DND-41 (cell line): ENCODE results near the gene AHNAK2.
"Not testable (repeated sequence)": the region's sequence is repeated elsewhere in the genome, so short reads cannot be mapped to it uniquely, and the experiment has no call there.

Experiments used
- ATAC-seq: fragments of 200-7000 bp; cut with Tn5 transposase; 3 replicates; pipeline ENCODE4 v1.9.1; 2021; ENCODE audit warnings: low read depth; ENCODE audit not compliant: insufficient read depth
- DNase-seq: peaks from one replicate; pipeline ENCODE4 v3.0.0-alpha.2; 2020
- H2AFZ ChIP-seq: 2 replicates; pipeline ENCODE4 v1.6.0; 2012; ENCODE audit warnings: low read depth, low read length
- H3K27ac ChIP-seq: 2 replicates; pipeline ENCODE4 v1.5.1; 2012; ENCODE audit warnings: low read length, inconsistent platforms
- H3K27me3 ChIP-seq: fragments of 200-600 bp; sonication (generic); 2 replicates; pipeline ENCODE4 v1.6.0; 2012; ENCODE audit warnings: low read length, mild to moderate bottlenecking, inconsistent platforms; ENCODE audit not compliant: insufficient read depth, poor library complexity
- H3K36me3 ChIP-seq: 2 replicates; pipeline ENCODE4 v1.5.1; 2012; ENCODE audit warnings: low read length, inconsistent platforms; ENCODE audit not compliant: insufficient read depth
- H3K4me1 ChIP-seq: 2 replicates; pipeline ENCODE4 v1.5.1; 2012; ENCODE audit warnings: mild to moderate bottlenecking, low read length; ENCODE audit not compliant: insufficient read depth
- H3K4me2 ChIP-seq: 2 replicates; pipeline ENCODE4 v1.6.0; 2012; ENCODE audit warnings: mild to moderate bottlenecking, moderate library complexity, low read length, inconsistent platforms; ENCODE audit not compliant: insufficient read depth
- H3K4me3 ChIP-seq, 2 experiments: fragments of 200-600 bp in 1 of 2; shearing (Covaris generic) in 1 of 2; 2 replicates each; pipeline ENCODE4 v1.5.1; 2012 to 2016; ENCODE audit warnings: inconsistent platforms in 2 of 2, low read length in 2 of 2, mild to moderate bottlenecking in 2 of 2, low read depth in 1 of 2, moderate library complexity in 1 of 2
- H3K79me2 ChIP-seq: 2 replicates; pipeline ENCODE4 v1.6.0; 2012; ENCODE audit warnings: low read length, inconsistent platforms; ENCODE audit not compliant: insufficient read depth
- H3K9ac ChIP-seq: 2 replicates; pipeline ENCODE4 v1.6.0; 2012; ENCODE audit warnings: low read depth, mild to moderate bottlenecking, inconsistent platforms, low read length, moderate library complexity
- H3K9me3 ChIP-seq: 2 replicates; pipeline ENCODE4 v1.5.1; 2012; ENCODE audit warnings: low read length, moderate library complexity, mild to moderate bottlenecking, inconsistent platforms; ENCODE audit not compliant: insufficient read depth, severe bottlenecking
- H4K20me1 ChIP-seq: 2 replicates; pipeline ENCODE4 v1.6.0; 2012; ENCODE audit warnings: low read length; ENCODE audit not compliant: insufficient read depth
- EZH2 ChIP-seq: IDR thresholded peaks from 3 replicates; pipeline ENCODE4 v1.6.1; 2012; ENCODE audit warnings: borderline replicate concordance, low read depth, mild to moderate bottlenecking, moderate library complexity, low read length, inconsistent platforms; ENCODE audit not compliant: severe bottlenecking
- TF ChIP-seq, protein P1 (sequence below): IDR thresholded peaks from 2 replicates; pipeline ENCODE4 v1.5.1; 2012; ENCODE audit warnings: borderline replicate concordance, low read length, moderate library complexity, mild to moderate bottlenecking; ENCODE audit not compliant: poor library complexity, severe bottlenecking; ENCODE audit errors: extremely low read depth

AHNAK2 gene

GRCh38 chr14:104955396-104955770 lies 22.8 kb downstream of the AHNAK2 start:
- TF ChIP-seq, protein P1, sequence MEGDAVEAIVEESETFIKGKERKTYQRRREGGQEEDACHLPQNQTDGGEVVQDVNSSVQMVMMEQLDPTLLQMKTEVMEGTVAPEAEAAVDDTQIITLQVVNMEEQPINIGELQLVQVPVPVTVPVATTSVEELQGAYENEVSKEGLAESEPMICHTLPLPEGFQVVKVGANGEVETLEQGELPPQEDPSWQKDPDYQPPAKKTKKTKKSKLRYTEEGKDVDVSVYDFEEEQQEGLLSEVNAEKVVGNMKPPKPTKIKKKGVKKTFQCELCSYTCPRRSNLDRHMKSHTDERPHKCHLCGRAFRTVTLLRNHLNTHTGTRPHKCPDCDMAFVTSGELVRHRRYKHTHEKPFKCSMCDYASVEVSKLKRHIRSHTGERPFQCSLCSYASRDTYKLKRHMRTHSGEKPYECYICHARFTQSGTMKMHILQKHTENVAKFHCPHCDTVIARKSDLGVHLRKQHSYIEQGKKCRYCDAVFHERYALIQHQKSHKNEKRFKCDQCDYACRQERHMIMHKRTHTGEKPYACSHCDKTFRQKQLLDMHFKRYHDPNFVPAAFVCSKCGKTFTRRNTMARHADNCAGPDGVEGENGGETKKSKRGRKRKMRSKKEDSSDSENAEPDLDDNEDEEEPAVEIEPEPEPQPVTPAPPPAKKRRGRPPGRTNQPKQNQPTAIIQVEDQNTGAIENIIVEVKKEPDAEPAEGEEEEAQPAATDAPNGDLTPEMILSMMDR, result no peak
- TF ChIP-seq EZH2, result no peak
- Histone ChIP-seq H3K4me3 (no peak overlapping the region), H3K27me3 (no peaks in the 10 kb centered on the region), H2AFZ (no peak overlapping the region), H3K4me1 (no peaks in the 10 kb centered on the region), H4K20me1 (no peaks in the 10 kb centered on the region), H3K27ac (no peak overlapping the region), H3K4me2 (no peak overlapping the region), H3K79me2 (no peaks in the 10 kb centered on the region), H3K36me3 (no peaks in the 10 kb centered on the region), H3K9me3 (no peaks in the 10 kb centered on the region), H3K9ac (no peak overlapping the region)
- ATAC-seq (no peak), DNase-seq (no peak)

DNA sequence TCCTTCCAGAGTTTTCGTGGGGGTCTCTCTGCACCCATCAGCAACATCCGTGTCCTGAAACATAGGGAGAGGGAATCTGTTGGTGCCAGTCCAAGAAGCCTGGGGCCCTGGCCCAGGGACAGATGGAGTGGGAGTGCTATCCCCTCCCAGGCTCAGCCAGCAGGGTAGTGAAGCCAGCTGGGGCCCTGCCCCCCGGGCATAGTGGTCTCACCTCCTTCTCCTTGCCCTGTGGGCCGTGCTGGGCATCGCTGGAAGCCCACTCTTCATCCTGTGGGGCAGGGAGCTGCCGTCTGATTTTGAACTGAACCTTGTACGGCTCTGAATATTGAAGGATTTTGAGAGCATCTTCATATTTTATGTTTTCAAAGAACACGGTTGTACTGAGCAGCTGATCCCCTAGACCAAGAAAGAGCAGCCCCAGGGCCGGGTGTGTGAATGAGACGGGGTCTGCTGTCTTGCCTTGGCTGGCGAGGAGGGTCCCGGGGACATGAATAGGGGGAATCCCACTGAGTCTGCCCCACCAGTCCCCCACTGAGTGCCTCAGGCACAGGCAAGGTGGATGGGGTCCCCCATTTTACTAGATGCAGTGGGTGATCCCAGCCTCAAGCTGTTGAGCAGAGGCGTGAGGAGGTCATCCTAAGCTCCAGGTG lies 23.3 kb downstream of the AHNAK2 start:
- Histone ChIP-seq H4K20me1 (no peaks in the 10 kb centered on the region), H3K4me3 (no peak overlapping the region), H3K79me2 (no peaks in the 10 kb centered on the region), H3K36me3 (no peaks in the 10 kb centered on the region), H3K27ac (no peak overlapping the region), H3K4me1 (no peaks in the 10 kb centered on the region), H3K9ac (no peak overlapping the region), H3K27me3 (no peaks in the 10 kb centered on the region), H3K9me3 (no peaks in the 10 kb centered on the region), H3K4me2 (no peak overlapping the region), H2AFZ (no peak overlapping the region)
- no peak for TF ChIP-seq EZH2
- DNase-seq (no peak), ATAC-seq (no peak)

DNA sequence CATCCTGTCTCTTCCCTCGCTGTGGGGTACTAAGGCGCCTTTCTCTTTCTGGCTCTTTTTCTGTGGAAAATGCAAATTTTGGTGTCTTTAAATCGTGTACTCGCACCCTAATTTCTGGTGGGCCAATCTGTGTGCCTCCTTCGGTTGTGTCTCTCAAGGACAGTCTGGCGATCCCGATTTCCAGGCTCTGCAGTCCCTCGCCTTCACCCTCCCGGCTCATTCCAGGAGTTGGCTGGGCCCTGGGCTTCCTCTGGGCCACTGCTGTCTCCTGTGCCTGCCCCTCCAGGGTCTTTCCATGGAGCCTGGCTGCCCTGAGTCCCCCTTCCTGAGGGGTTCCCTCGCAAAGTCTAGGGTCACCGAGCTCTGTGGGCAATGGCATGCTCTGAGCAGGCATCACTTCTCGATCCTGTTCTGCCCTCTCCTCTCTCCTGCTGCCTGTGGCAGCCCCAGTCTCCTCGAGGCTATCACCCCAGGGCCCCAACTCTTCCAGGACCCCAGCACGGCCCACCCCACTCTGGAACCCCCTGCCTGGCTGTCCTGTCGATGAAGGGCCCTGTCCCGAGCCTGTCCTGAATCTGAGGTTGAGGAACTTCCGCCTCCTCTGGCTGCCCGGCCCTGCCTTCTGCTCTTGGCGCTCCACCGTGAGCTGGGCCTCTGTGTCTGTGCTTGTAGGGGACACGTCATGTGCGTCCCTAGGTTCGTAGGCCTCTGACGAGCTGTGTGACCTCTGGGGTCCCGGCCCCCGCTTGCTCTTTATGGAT lies 24.1 kb downstream of the AHNAK2 start:
- no peak overlapping the region for H3K4me2 ChIP-seq
- no peaks in the 10 kb centered on the region for H3K79me2 ChIP-seq
- no peak overlapping the region for H3K27ac ChIP-seq
- no peak for DNase-seq
- H4K20me1 ChIP-seq, result no peaks in the 10 kb centered on the region
- H3K36me3 ChIP-seq, result no peaks in the 10 kb centered on the region
- no peaks in the 10 kb centered on the region for H3K9me3 ChIP-seq
- H3K4me1 ChIP-seq, result no peaks in the 10 kb centered on the region
- H3K4me3 ChIP-seq, result no peak overlapping the region
- no peak overlapping the region for H3K9ac ChIP-seq
- no peaks in the 10 kb centered on the region for H3K27me3 ChIP-seq
- no peak for ATAC-seq
- no peak overlapping the region for H2AFZ ChIP-seq
- no peak for TF ChIP-seq EZH2
- TF ChIP-seq, protein P1, result no peak

DNA sequence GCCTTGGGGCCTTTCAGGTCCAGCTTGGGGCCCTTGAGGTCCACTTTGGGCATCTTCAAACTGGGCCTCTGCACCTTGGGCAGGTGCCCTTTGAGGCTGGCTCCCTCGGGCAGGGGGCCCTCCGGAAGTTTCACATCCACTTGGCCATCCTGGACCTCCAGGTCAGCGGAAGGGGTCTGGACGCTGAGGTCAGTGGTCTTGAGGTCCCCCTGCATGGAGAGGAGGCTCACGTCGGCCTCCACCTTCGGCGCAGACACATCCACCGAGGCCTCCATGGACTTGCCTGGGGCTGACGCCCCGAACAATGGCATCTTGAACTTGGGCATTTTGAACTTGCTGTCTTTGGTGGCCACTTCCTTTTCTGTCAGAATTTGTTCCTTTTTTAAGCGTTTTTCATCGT lies 25.1 kb downstream of the AHNAK2 start:
- Histone ChIP-seq H3K27me3 (no peaks in the 10 kb centered on the region), H3K9me3 (no peaks in the 10 kb centered on the region), H3K4me2 (no peak overlapping the region), H2AFZ (no peak overlapping the region), H3K27ac (no peak overlapping the region), H3K4me1 (no peaks in the 10 kb centered on the region), H4K20me1 (no peaks in the 10 kb centered on the region), H3K36me3 (no peaks in the 10 kb centered on the region), H3K79me2 (no peaks in the 10 kb centered on the region), H3K4me3 (no peak overlapping the region), H3K9ac (no peak overlapping the region)
- ATAC-seq, result no peak
- no peak for TF ChIP-seq EZH2
- TF ChIP-seq, protein P1, result no peak
- DNase-seq, result no peak

GRCh38 chr14:104951863-104952657 lies 26.1 kb downstream of the AHNAK2 start:
- not testable (repeated sequence) for H3K27me3 ChIP-seq, H3K9me3 ChIP-seq, H3K4me3 ChIP-seq, H3K79me2 ChIP-seq, DNase-seq, H3K4me2 ChIP-seq, H3K9ac ChIP-seq, H3K27ac ChIP-seq, H3K36me3 ChIP-seq, H4K20me1 ChIP-seq, ATAC-seq, H2AFZ ChIP-seq, H3K4me1 ChIP-seq
